Suprapubic skin (tissue), 4 donors: ENCODE measurements around the gene AHI1. TPM values are rescaled to one million over a fixed set of nuclear protein-coding genes. Genes with fewer than 3 reads are reported as not detected.

Experiments
- DNase-seq, 2 donors: peaks; one replicate each; pipeline ENCODE4 v3.0.0-alpha.2; 2019; ENCODE audit warnings: low spot score in 2 of 2
- H3K27ac ChIP-seq: fragments of 200-600 bp; sonication (generic); one replicate; pipeline ENCODE4 v1.5.1; 2019
- H3K27me3 ChIP-seq: fragments of 200-600 bp; sonication (generic); one replicate; pipeline ENCODE4 v1.5.1; 2019
- H3K36me3 ChIP-seq: fragments of 200-600 bp; sonication (generic); one replicate; pipeline ENCODE4 v1.5.1; 2019
- H3K4me1 ChIP-seq: fragments of 200-600 bp; sonication (generic); one replicate; pipeline ENCODE4 v1.5.1; 2019
- H3K4me3 ChIP-seq: fragments of 200-600 bp; sonication (generic); one replicate; pipeline ENCODE4 v1.5.1; 2019; ENCODE audit warnings: mild to moderate bottlenecking
- H3K9me3 ChIP-seq: fragments of 200-600 bp; sonication (generic); one replicate; pipeline ENCODE4 v1.5.1; 2019
- EP300 ChIP-seq: sonication (generic); formaldehyde crosslinking; IDR thresholded peaks from one replicate; pipeline ENCODE4 v1.6.1; 2017; ENCODE audit warnings: antibody characterized with exemption
- POLR2A ChIP-seq, 2 donors: fragments of 450-650 bp; IDR thresholded peaks; one replicate each; pipeline ENCODE4 v1.6.1; 2017; ENCODE audit warnings: antibody characterized with exemption in 2 of 2, mild to moderate bottlenecking in 2 of 2, moderate library complexity in 2 of 2
- POLR2AphosphoS5 ChIP-seq, 3 donors: sonication (generic); formaldehyde crosslinking; IDR thresholded peaks; one replicate each; pipeline ENCODE4 v1.6.1; 2017; ENCODE audit warnings: antibody characterized with exemption in 3 of 3
- WGBS: methylation state at CpG from one replicate; pipeline ENCODE4 v1.1.5; 2018; 5-methylcytosine and 5-hydroxymethylcytosine counted together
- total RNA-seq, 4 donors: library from RNA; depleted of rRNA; stranded (reverse); fragments of >200 nt; gene quantifications; one replicate each; pipeline ENCODE4 v1.1.0, GENCODE V29; 2016
- TF ChIP-seq, protein P1 (sequence below), 2 donors: fragments of 200-600 bp in 1 of 2; fragments of 450-650 bp in 1 of 2; sonication (generic) in 1 of 2; IDR thresholded peaks; one replicate each; pipeline ENCODE4 v1.5.1; 2016 to 2019; ENCODE audit warnings: antibody characterized with exemption in 2 of 2, mild to moderate bottlenecking in 1 of 2, moderate library complexity in 1 of 2

AHI1 gene
- total RNA-seq, 4 donors from 2014 or later, result 12.1 to 53.6 (median 19.2) TPM

DNA sequence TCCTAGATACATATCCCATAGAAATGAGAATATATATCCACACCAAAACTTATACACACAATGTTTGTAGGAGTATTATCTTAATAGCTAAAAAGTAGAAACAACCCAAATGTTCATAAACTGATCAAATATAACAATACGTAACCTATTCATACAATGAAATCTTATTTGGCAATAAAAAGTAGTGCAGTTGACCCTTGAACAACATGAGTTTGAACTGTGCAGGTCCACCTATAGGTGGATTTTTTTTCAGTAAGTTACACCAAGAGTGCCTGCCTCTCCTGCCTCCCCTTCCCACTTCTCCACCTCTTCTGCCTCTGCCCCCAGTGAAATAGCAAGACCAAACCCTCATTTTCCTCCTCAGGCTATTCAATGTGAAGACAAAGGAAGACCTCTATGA, 95.2 kb downstream of the AHI1 start:
- H3K9me3 ChIP-seq, result no peaks in the 10 kb centered on the region
- TF ChIP-seq EP300, result no peak
- TF ChIP-seq, protein P1, sequence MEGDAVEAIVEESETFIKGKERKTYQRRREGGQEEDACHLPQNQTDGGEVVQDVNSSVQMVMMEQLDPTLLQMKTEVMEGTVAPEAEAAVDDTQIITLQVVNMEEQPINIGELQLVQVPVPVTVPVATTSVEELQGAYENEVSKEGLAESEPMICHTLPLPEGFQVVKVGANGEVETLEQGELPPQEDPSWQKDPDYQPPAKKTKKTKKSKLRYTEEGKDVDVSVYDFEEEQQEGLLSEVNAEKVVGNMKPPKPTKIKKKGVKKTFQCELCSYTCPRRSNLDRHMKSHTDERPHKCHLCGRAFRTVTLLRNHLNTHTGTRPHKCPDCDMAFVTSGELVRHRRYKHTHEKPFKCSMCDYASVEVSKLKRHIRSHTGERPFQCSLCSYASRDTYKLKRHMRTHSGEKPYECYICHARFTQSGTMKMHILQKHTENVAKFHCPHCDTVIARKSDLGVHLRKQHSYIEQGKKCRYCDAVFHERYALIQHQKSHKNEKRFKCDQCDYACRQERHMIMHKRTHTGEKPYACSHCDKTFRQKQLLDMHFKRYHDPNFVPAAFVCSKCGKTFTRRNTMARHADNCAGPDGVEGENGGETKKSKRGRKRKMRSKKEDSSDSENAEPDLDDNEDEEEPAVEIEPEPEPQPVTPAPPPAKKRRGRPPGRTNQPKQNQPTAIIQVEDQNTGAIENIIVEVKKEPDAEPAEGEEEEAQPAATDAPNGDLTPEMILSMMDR (IDR thresholded peaks at IDR 0.05), result no peak
- TF ChIP-seq POLR2AphosphoS5 (IDR thresholded peaks at IDR 0.05), result no peak
- TF ChIP-seq POLR2A (IDR thresholded peaks at IDR 0.05), result no peak
- H3K36me3 ChIP-seq, result peaks cover 10% of the 10 kb centered on the region
- 91% methylated on average over 1 of the region's 1 CpG for WGBS
- H3K4me1 ChIP-seq, result no peaks in the 10 kb centered on the region
- H3K27me3 ChIP-seq, result no peaks in the 10 kb centered on the region
- H3K27ac ChIP-seq, result no peak overlapping the region
- no peak for DNase-seq
- H3K4me3 ChIP-seq, result no peak overlapping the region

DNA sequence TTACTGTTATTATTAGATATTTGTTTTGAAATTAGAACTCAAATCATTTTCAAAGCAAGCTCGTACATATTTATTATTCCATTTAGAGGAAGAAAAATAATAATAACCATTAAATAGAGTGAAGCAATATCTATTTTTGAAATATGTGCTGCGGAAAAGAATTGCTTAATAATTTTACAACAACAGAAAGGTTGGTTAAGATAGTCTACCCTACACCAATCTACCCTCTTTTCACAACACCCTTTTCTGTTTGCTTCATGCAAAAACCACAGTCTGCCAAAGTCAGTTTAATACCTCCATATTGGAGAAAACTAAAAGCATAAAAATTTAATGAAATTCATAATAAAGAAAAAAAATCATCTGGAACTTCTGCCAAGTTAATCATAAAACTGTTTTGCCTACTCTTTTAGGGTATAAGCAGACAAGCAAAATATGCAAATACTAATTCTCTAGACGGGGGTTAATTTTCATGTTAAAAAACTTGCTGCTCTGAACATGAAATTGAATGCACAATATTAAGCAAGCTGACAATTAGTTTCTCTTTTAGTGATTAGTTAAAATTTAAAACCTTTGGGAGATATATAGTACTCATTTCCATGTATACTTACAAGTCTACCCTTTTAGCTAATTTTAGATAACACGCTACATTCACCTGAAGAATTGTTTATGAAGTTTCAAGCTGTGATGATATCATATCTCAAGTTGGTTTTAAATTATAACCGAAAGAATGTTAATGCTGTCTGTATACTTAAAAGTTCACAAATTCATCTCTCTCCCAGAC, 100.2 kb downstream of the AHI1 start:
- H3K9me3 ChIP-seq, result no peaks in the 10 kb centered on the region
- H3K27ac ChIP-seq, result no peak overlapping the region
- 87% methylated on average over 5 of the region's 5 CpGs for WGBS
- TF ChIP-seq, protein P1 (IDR thresholded peaks at IDR 0.05), result no peak
- no peak for TF ChIP-seq POLR2A (IDR thresholded peaks at IDR 0.05)
- TF ChIP-seq POLR2AphosphoS5 (IDR thresholded peaks at IDR 0.05), result no peak
- TF ChIP-seq EP300, result no peak
- no peaks in the 10 kb centered on the region for H3K27me3 ChIP-seq
- no peak for DNase-seq
- no peak overlapping the region for H3K4me3 ChIP-seq
- no peaks in the 10 kb centered on the region for H3K4me1 ChIP-seq
- H3K36me3 ChIP-seq, result peaks cover 7% of the 10 kb centered on the region

DNA sequence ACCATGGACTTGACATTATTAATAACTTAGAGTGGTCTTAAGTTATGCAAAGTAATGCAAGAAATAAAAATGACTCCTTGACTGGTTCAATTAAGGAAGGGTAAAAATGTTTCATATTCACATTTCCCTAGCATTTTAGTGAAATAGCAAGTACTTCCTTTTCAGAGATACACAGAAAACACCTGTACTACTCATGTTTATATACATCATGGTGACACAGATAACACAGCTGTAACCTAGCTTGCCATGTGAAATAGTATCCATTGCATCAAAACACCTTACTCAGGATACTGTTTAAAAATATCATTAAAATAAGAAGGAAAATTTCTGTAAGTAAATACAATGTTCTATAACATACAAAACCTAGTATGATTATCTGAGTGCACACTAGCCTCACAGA, 102.4 kb downstream of the AHI1 start:
- H3K36me3 ChIP-seq, result peaks cover 9% of the 10 kb centered on the region
- no peaks in the 10 kb centered on the region for H3K4me1 ChIP-seq
- no peaks in the 10 kb centered on the region for H3K27me3 ChIP-seq
- DNase-seq, result no peak
- no peaks in the 10 kb centered on the region for H3K9me3 ChIP-seq
- H3K4me3 ChIP-seq, result no peak overlapping the region
- TF ChIP-seq POLR2AphosphoS5 (IDR thresholded peaks at IDR 0.05) (no peak), EP300 (no peak), POLR2A (IDR thresholded peaks at IDR 0.05) (no peak)
- TF ChIP-seq, protein P1 (IDR thresholded peaks at IDR 0.05), result no peak
- H3K27ac ChIP-seq, result no peak overlapping the region

DNA sequence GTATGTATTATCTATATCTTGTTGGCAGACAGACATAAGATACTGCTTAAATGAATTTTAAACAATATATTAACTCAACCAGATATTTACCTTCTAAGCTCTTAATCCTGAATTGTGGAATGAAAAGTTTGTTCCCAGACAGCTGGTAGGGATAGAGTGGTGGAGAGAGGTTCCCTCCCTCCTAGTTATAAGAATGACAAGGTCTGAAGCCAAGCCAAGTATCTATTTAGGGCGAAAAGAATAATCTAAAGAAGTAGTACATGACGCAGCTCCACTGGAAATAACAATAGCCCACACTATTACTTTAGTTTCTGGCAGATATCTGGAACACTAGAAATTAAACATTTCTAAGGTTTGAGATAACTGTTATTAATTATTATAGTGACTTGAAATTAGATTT, 104.3 kb downstream of the AHI1 start:
- WGBS, result 85% methylated on average over 2 of the region's 2 CpGs
- Histone ChIP-seq H3K9me3 (no peaks in the 10 kb centered on the region), H3K4me3 (no peak overlapping the region), H3K27me3 (no peaks in the 10 kb centered on the region), H3K36me3 (peaks cover 14% of the 10 kb centered on the region), H3K4me1 (no peaks in the 10 kb centered on the region), H3K27ac (no peak overlapping the region)
- DNase-seq, result no peak
- TF ChIP-seq POLR2AphosphoS5 (IDR thresholded peaks at IDR 0.05) (no peak), POLR2A (IDR thresholded peaks at IDR 0.05) (no peak), EP300 (no peak)
- TF ChIP-seq, protein P1 (IDR thresholded peaks at IDR 0.05), result no peak

DNA sequence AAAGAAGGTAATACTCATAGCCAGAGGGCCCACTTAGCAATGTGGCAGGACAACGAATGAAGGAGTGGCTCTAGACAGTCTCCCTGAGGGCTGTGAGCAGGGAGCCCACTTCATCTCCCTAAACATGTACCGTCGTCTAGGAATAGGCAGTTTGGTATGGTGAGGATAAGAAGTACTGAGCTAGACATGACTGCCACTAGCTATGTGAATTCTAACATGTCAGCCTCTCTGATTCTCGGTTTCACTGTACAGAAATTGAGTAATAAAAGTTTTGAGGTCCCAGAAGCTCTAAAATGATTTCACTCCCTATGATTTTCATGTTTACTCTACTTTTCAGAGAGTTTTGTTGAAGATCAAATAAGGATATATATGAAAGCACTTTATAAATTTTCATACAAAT, 107.1 kb downstream of the AHI1 start:
- WGBS, result 79% methylated on average over 4 of the region's 4 CpGs
- no peak for DNase-seq
- H3K4me3 ChIP-seq, result no peak overlapping the region
- H3K36me3 ChIP-seq, result peaks cover 14% of the 10 kb centered on the region
- no peaks in the 10 kb centered on the region for H3K27me3 ChIP-seq
- H3K27ac ChIP-seq, result no peak overlapping the region
- TF ChIP-seq POLR2AphosphoS5 (IDR thresholded peaks at IDR 0.05) (no peak), EP300 (no peak)
- TF ChIP-seq, protein P1 (IDR thresholded peaks at IDR 0.05), result no peak
- H3K9me3 ChIP-seq, result no peaks in the 10 kb centered on the region
- no peaks in the 10 kb centered on the region for H3K4me1 ChIP-seq
